ENCODE data around the gene SLC4A1AP. TPM values are rescaled to one million over a fixed set of nuclear protein-coding genes. Genes with fewer than 3 reads are reported as not detected.

SLC4A1AP gene
- total and polyA plus RNA-seq, 9 of the 15 experiments (the other 6 are each of a cell fraction or from before 2014, with no cell fraction given): 8.1 to 40.5 (median 35.3) TPM

GRCh38 chr2:27738349-27739057 lies 74.8 kb downstream of the SLC4A1AP start:
- Histone ChIP-seq H3K9ac (ENCODE audit: insufficient read depth in 1 of 2, low read depth in 2 of 2, low read length in 2 of 2) (no peak overlapping the region), H3K9me1 (ENCODE audit: control insufficient read depth, insufficient read depth, low read length) (no peaks in the 10 kb centered on the region), H4K20me1 (replicated peaks; ENCODE audit: control insufficient read depth, insufficient read depth, low read length) (no peaks in the 10 kb centered on the region), H3K4me1 (replicated peaks in 1 of 2; ENCODE audit: control insufficient read depth in 2 of 2, insufficient read depth in 2 of 2, low read length in 2 of 2) (peaks cover 7 to 10% of the 10 kb centered on the region in 2 experiments; a peak in 3 of 5 replicates), H2AFZ (ENCODE audit: low read depth, low read length) (no peak overlapping the region), H3K4me3 (no peak overlapping the region), H3K79me2 (ENCODE audit: control insufficient read depth, insufficient read depth, low read length) (no peaks in the 10 kb centered on the region), H3K36me3 (ENCODE audit: control insufficient read depth, insufficient read depth, low read length) (no peaks in the 10 kb centered on the region), H3K27me3 (ENCODE audit: control insufficient read depth in 2 of 2, insufficient read depth in 2 of 2, low read length in 2 of 2) (peaks cover 5 to 25% of the 10 kb centered on the region in 2 experiments; a peak in 3 of 5 replicates), H3K4me2 (ENCODE audit: insufficient read depth, low read length) (no peak overlapping the region), H3K9me3 (replicated peaks; ENCODE audit: control insufficient read depth, insufficient read depth, low read depth, low read length) (no peaks in the 10 kb centered on the region), H3K27ac (ENCODE audit: extremely low read depth, low read depth, low read length) (no peak overlapping the region)
- ChIA-PET CTCF (ENCODE audit: low intra/inter-chr PET ratio) (no interaction called here), POLR2A (interaction anchor here (0.7 kb wide), 1 partner anchor 8 kb away, joined by 3 read pairs; no protein-coding TSS in a partner anchor)
- WGBS (ENCODE audit: insufficient coverage, low coverage, missing lambda C conversion rate): 20% methylated on average over 13 of the region's 13 CpGs
- intact Hi-C loops (cut with micrococcal nuclease) (no loop called here), in situ Hi-C loops (cut with MboI) (no loop called here)
- FAIRE-seq: no peak
- no peak for ATAC-seq
- DNase-seq (ENCODE audit: extremely low read depth in 1 of 4, low spot score in 3 of 4): no peak
- BruUV-seq (replicated peaks): no TSS peak
- no peak for TF ChIP-seq RFX1 (IDR thresholded peaks at IDR 0.05)
- no peak for TF ChIP-seq ZNF24 (IDR thresholded peaks at IDR 0.05)
- TF ChIP-seq ZNF224 (CRISPR knock-in tag; IDR thresholded peaks at IDR 0.05): no peak
- TF ChIP-seq TCF7 (IDR thresholded peaks at IDR 0.05; ENCODE audit: borderline replicate concordance): no peak
- no peak for TF ChIP-seq ZBTB26 (CRISPR knock-in tag; IDR thresholded peaks at IDR 0.05)
- TF ChIP-seq TAF1 (IDR thresholded peaks at IDR 0.05; ENCODE audit: control insufficient read depth, extremely low read depth, insufficient read depth, low read length, severe bottlenecking): no peak
- TF ChIP-seq, protein P1, sequence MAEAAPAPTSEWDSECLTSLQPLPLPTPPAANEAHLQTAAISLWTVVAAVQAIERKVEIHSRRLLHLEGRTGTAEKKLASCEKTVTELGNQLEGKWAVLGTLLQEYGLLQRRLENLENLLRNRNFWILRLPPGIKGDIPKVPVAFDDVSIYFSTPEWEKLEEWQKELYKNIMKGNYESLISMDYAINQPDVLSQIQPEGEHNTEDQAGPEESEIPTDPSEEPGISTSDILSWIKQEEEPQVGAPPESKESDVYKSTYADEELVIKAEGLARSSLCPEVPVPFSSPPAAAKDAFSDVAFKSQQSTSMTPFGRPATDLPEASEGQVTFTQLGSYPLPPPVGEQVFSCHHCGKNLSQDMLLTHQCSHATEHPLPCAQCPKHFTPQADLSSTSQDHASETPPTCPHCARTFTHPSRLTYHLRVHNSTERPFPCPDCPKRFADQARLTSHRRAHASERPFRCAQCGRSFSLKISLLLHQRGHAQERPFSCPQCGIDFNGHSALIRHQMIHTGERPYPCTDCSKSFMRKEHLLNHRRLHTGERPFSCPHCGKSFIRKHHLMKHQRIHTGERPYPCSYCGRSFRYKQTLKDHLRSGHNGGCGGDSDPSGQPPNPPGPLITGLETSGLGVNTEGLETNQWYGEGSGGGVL (CRISPR knock-in tag; IDR thresholded peaks at IDR 0.05): no peak
- no peak for TF ChIP-seq ZNF41 (CRISPR knock-in tag; conservative IDR thresholded peaks at IDR 0.05)
- no peak for TF ChIP-seq SOX6 (IDR thresholded peaks at IDR 0.05)
- no peak for TF ChIP-seq CAMTA2 (CRISPR knock-in tag; conservative IDR thresholded peaks at IDR 0.05)
- TF ChIP-seq FOXA1 (IDR thresholded peaks at IDR 0.05; ENCODE audit: borderline replicate concordance): no peak
- TF ChIP-seq HDAC2 (IDR thresholded peaks at IDR 0.05): no peak
